ENCODE data around the gene ZDHHC8. TPM values are rescaled to one million over a fixed set of nuclear protein-coding genes. Genes with fewer than 3 reads are reported as not detected.

The ZDHHC8 gene
- total RNA-seq, 1 donor, result 12.7 TPM

DNA sequence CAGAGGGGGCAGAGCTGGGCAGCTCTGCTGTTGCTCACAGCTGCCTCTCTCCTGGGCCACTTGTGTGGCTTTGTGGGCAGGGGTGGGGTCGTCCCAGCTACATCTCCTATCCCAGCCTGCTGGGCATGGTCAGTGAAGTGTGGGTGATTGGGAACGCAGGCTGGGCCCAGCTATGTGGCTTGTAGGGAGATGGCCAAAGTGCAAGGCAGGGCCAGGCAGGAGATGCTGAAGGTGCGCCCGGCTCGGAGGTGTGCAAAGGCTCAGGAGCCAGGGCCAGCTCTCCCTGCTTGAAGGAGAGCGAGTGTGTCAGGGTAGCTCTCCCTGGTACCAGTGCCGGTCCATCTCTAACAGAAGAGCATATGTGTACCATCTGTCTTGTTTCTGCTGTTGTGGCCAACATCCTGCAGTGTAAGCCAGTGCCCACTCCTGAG, 24.1 kb upstream of the ZDHHC8 start:
- H3K4me3 ChIP-seq (ENCODE audit: low read depth, low read length), result no peak overlapping the region
- DNase-seq (ENCODE audit: low read depth), result no peak
- TF ChIP-seq, protein P1, sequence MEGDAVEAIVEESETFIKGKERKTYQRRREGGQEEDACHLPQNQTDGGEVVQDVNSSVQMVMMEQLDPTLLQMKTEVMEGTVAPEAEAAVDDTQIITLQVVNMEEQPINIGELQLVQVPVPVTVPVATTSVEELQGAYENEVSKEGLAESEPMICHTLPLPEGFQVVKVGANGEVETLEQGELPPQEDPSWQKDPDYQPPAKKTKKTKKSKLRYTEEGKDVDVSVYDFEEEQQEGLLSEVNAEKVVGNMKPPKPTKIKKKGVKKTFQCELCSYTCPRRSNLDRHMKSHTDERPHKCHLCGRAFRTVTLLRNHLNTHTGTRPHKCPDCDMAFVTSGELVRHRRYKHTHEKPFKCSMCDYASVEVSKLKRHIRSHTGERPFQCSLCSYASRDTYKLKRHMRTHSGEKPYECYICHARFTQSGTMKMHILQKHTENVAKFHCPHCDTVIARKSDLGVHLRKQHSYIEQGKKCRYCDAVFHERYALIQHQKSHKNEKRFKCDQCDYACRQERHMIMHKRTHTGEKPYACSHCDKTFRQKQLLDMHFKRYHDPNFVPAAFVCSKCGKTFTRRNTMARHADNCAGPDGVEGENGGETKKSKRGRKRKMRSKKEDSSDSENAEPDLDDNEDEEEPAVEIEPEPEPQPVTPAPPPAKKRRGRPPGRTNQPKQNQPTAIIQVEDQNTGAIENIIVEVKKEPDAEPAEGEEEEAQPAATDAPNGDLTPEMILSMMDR (IDR thresholded peaks at IDR 0.05; ENCODE audit: insufficient read depth, low read length), result no peak

DNA sequence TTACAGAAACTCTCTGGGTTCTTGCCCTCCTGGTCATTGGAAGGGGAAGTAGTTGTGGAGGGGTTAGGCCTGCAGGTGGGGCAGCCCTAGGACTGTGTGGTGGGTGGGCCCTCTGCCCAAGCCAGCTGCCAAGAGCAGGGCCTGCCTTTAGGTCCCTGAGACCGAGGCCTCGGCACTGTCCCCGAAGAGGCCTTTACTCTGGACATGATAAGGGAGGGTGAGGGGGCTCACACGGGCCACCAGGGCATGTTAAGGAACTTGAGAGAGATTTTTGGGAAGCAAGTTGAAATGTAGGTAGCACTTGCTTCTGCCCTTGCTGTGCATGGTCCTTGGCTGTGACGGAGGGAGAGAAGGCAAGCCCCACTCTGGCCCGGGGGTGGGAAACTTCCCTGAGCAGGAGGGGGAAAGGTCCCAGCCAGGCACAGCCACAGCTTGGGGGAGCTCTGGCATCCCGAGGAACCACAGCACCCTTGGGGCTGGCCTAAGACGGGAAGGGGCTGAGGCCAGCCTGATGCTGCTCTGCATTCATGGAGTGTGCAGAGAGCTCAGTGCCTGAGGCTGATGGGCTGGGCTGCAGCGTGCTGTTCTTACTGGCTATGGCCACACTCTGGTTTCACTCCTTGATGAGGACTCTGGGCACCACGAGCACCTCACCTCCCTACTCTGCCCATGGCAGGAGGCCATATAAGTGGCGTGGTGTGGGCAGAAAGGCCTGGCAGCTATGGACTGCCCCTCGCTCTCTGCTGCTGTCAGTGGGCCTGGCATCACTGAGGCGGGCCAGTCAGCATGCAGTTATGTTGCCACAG, 23.4 kb upstream of the ZDHHC8 start:
- H3K4me3 ChIP-seq (ENCODE audit: low read depth, low read length), result no peak overlapping the region
- TF ChIP-seq, protein P1 (IDR thresholded peaks at IDR 0.05; ENCODE audit: insufficient read depth, low read length), result no peak
- DNase-seq (ENCODE audit: low read depth), result no peak

DNA sequence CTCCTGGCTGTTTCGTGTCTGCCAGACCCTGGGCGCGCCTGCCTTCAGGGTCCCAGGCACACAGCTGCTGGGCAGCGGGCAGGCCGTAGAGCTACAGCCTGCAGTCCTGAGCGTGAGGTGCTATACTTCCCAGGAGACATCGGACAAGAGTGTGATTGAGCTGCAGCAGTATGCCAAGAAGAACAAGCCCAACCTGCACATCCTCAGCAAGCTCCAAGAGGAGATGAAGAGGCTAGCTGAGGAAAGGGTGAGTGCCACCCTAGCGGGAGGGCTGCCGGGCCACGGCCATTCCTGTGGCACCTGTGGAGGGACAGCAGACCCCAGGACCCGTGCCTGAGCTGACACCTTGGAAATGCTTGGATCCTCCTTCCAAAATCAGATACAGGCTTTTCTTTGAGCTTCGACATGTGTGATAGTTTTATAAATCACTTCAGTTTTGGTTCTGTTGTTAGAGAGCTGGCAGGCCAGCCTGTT, 22.8 kb upstream of the ZDHHC8 start:
- H3K4me3 ChIP-seq (ENCODE audit: low read depth, low read length), result no peak overlapping the region
- TF ChIP-seq, protein P1 (IDR thresholded peaks at IDR 0.05; ENCODE audit: insufficient read depth, low read length), result no peak
- no peak for DNase-seq (ENCODE audit: low read depth)

DNA sequence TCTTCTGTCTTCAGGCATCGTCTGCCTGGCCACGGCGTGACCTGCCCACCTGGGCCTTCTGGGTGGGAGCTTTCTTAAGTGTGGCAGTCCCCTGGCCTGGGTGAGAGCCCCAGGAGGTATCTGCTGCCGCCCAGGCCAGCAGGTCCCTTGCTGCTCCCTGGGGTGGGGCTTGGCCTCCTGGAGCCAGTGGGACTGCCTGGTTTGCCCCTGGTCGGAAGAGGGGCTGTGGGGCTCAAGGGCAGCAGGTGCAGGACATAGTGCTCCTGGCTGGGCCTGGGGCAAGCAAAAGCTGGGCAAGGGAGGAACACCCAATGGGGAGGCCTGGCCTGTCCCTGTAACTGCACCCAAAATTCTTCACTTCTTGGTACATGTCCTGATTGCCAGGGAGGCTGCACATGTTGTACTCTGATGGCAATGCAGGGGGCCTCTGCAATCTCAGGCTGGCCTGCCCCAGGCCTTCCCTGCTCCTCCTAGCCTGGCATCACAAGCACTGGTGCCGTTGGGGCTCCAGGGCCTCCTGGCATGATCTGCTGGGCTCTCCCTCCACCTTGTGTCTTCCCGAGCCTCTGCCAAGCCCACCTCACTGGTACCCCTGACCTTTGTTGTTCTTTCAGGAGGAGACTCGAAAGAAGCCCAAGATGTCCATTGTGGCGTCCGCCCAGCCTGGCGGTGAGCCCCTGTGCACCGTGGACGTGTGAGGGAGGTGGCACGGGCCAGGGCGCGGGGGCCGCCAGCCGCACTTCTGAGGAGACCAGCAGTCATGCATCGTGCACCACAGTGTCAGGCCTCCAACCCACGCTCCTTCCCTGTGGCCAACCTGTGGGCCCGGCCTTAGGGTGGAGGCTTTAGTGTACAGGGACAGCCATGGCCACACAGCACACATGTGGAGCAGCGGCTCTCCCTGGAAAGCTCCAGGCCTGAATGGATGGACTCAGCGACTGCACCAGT, 21.9 kb upstream of the ZDHHC8 start:
- no peak overlapping the region for H3K4me3 ChIP-seq (ENCODE audit: low read depth, low read length)
- TF ChIP-seq, protein P1 (IDR thresholded peaks at IDR 0.05; ENCODE audit: insufficient read depth, low read length), result no peak
- DNase-seq (ENCODE audit: low read depth), result no peak

DNA sequence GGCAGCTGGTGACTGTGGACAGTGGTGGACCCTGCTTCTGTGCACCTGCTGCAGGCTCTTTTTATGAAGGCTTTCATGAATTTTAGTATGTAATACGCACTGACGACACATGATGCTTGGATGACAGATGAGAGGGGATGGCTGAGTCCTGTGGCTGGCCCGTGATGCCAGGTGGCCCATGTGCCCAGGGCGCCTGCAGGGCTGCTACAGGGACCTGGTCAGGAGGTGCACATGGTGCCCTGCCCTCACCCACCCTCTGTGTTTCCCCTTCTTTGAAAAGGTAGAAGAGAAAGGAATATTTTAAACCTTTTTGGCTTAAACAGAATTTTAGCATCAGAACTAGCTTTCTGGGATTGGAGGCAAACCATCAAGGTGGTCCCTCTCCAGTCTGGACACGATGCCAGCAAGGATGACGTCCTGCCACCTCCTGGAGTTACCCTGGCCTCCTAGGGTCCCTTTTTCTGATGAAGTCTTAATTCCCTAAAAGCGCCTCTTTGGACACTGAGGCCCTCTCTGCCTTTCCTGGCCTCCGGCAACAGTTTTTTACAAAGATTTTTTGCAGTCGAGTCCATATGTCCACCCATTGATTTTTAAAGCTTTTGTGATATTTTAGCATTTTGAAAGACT, 21.1 kb upstream of the ZDHHC8 start:
- no peak for DNase-seq (ENCODE audit: low read depth)
- H3K4me3 ChIP-seq (ENCODE audit: low read depth, low read length), result no peak overlapping the region
- TF ChIP-seq, protein P1 (IDR thresholded peaks at IDR 0.05; ENCODE audit: insufficient read depth, low read length), result no peak

DNA sequence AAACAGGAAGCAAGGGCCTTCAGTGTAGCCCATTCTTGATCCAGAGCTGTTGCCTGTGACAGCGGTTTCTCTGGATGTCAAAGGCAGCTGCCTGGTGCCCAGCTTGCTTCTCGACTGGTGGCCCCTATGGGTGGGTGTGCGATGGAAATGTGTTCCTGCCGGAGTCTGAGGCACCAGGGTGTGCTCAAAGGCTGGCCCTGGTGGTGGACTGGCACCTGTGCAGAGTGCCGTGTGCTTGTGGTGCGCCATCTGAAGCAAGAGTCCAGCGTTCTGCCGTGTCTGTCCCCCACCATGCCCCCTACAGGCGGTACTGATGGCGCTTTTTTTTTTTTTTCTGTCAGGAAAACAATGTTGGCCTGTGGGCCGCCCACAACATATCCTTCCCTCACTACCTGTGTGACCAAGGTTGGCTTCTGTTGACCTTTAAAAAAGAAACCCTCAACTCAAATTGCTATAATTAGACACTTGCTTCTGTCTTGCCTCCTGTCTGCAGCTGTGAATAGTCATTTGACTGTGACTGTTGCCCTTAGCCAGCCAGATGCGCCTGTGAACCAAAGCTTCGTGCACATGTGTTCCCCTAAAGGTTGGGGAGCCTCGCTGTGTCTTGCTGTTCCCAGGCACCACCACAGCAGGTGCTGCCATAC, 20.4 kb upstream of the ZDHHC8 start:
- no peak overlapping the region for H3K4me3 ChIP-seq (ENCODE audit: low read depth, low read length)
- DNase-seq (ENCODE audit: low read depth), result no peak
- TF ChIP-seq, protein P1 (IDR thresholded peaks at IDR 0.05; ENCODE audit: insufficient read depth, low read length), result peak; percentile 34

Data from fibroblast of the aortic adventitia (primary cell).